GM19023 (cell line): Measurements from ENCODE around the gene RPAP3.

Experiments
- ATAC-seq: cut with Tn5 transposase; IDR thresholded peaks from one replicate; pipeline ENCODE4 v1.9.1; 2021; ENCODE audit warnings: mild to moderate bottlenecking, moderate library complexity; ENCODE audit not compliant: unreplicated experiment

The RPAP3 gene

GRCh38 chr12:47743311-47743860 is 37.6 kb upstream of the RPAP3 start:
- no peak for ATAC-seq

DNA sequence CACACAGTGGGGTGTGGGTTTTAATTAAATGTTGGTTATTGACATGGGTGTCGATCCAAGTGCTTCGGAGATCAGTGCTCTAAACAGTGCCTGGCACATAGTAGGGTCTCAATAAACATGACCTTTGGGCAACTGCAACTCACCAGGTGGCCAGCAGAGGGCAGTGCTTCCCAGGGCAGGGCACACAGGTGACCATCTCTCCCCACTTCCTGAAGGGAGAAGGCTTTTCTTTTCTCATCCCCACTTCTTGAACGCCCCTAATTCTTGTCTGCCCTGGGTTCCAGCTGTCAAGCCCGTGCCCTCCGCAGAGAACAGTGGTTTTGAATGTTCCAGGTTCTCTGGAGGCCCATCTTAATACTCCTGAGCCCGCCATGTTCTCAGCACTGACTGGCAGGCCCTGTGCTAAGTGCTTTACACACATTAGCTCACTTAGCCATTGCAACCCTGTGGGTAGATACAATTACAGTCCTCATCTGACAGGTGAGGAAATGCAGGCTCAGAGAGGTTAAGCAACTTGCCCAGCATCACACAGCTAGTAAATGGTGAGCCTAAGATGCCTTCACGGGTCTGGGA is 36.5 kb upstream of the RPAP3 start:
- ATAC-seq: no peak

- no peak for ATAC-seq
Observed at GRCh38 chr12:47741340-47741703, 35.5 kb upstream of the RPAP3 start.

GRCh38 chr12:47740606-47741339 is 34.9 kb upstream of the RPAP3 start:
- ATAC-seq: peak; percentile 39

- peak; percentile 61 for ATAC-seq
Observed at GRCh38 chr12:47739979-47740378, 34.1 kb upstream of the RPAP3 start.

DNA sequence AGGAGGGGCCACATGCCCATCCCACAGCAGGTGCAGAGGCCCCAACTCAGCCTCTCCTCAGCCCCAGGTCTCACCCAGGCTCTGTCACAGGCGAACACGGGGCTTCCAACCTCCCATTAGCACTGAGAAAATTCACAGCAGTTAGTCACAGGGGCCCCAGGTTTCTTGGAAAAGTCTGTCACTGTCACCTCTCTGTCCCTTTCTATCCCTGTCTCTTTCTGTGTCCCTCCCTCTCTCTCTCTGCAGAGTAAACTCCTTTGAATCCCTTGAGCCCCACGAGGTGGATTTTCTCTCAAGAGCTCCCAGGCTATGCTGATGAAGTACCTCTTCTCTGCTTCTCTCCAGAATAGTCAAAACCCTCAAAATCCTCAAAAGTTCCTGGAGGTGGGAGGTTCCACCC is 33.5 kb upstream of the RPAP3 start:
- ATAC-seq: no peak

GRCh38 chr12:47737936-47738594 is 32.2 kb upstream of the RPAP3 start:
- ATAC-seq: no peak

GRCh38 chr12:47736877-47737676 is 31.2 kb upstream of the RPAP3 start:
- ATAC-seq: no peak

DNA sequence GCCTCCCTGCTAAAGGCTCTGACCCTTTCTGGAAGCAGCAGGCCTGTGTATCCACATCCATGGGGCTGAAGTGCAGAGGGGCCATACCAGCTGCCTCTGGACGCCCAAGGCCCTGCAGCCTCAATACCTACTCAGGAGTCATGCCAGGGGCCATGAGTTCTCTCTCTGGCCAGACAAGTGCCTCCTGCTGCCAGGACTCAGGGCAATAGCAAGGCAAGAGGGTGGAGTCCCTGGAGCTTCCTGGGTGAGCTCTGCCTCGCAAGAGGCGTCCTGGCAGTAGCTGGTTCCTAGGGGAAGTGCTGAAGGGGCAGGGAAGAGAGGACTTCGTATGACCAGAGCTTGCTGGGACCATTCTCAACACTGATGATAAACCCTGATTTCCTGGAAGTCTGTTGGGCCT is 30.4 kb upstream of the RPAP3 start:
- no peak for ATAC-seq

DNA sequence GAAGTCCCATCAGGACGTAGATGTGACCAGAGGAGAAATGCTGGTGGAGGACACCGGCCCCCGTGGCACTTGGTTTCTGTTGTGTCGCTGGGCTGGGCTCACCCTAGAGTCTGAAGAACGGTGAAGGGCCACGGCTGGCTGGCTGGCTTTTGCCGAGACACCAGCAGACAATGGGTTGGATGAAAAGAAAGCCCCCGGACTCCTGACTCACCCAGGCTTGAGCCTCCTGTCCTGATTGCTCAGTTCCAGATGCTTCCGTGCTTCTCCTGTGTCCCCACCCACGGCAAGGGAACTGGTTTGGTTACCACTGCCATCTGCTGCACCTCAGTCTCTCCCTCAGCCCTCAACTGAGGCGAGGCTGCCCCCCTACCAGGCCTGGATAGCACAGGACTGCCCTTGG is 29.8 kb upstream of the RPAP3 start:
- no peak for ATAC-seq

DNA sequence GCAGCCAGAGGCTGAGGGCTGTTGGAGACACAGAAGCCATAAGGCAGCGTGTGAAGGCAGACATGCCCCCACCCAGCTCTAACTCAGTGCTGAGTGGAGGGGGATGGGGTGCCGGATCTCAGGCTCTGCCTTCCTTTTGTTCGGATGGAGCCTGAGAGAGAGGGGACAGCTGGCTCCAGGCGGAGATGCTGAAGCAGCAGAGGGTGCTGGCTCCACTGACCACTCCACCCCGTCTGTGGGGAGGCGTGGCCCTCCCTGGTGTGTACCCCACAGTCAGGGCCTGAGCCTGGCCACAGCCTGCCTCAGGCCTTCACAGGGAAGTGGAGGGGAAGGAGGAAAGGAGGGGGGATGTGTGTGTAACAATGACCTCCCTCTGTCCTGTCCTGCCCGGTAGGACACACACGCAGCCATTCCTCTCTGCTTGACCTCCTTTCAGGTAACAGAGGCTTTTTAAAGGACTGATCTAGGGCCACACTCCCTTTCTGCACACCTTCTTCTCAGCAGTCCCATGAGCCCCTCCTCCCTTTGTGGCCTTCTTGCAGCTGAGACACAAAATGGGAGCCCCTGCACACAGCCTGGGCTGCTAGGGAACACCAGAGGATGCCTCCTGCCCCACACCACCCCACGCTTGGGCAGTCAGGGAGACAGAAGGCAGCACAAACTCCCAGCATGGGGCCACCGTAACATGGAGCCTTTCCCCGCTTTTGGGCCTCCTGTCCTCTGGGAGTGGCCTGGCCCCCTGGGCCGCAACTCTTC is 29.1 kb upstream of the RPAP3 start:
- ATAC-seq: no peak

GRCh38 chr12:47733142-47733541 is 27.3 kb upstream of the RPAP3 start:
- ATAC-seq: no peak

GRCh38 chr12:47732504-47732903 is 26.7 kb upstream of the RPAP3 start:
- ATAC-seq: no peak

- ATAC-seq: no peak
Observed at GRCh38 chr12:47731723-47732122, 25.9 kb upstream of the RPAP3 start.

GRCh38 chr12:47730341-47730744 is 24.5 kb upstream of the RPAP3 start:
- no peak for ATAC-seq

GRCh38 chr12:47729233-47729632 is 23.4 kb upstream of the RPAP3 start:
- no peak for ATAC-seq

- peak; percentile 75 for ATAC-seq
Observed at GRCh38 chr12:47725893-47726292, 20.1 kb upstream of the RPAP3 start.

DNA sequence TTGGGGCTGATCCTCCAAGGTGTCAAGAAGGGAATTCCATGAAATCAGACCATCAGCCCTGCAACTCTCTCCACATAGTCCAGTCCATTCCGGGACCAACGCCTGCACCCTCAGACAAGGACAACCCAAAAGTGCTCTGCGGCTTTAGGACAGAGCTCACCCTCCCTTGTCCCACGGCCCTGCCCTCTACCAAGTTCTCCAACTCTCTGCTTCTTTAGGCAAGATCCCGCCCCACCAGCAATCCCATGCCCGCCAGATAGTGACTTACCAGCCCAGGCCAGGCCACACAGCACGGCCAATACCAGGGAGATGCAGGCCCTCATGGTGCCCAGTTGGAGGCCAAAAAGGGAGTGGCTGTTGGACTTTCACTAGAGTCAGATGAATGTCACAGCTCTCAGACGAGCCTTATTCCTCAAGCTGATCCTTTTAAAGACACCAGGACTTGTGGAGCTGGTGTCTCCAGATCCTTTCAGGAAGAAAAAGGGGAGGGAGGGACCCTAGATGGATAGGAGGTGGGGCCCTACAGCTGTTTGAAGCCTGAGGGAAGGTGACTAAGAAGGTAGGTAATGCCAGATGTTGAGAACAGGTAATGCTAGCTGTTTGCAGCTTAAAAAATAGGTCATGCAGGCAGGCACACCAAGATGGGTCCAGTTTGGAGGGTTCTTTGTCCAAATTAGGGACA is 19.4 kb upstream of the RPAP3 start, which contains the start of gene ENDOU:
Gene ENDOU (minus strand): TSS at position 400 of the 682 bp plus-strand sequence. CDS start 77 bp downstream, at position 323.
- no peak for ATAC-seq

- no peak for ATAC-seq
Observed at GRCh38 chr12:47722941-47723631, 17.3 kb upstream of the RPAP3 start.
